ENCODE data around the gene YWHAB. TPM values are rescaled to one million over a fixed set of nuclear protein-coding genes. Genes with fewer than 3 reads are reported as not detected.

YWHAB gene
- total RNA-seq, result 100 to 1,000 TPM; 196 to 198 TPM

DNA sequence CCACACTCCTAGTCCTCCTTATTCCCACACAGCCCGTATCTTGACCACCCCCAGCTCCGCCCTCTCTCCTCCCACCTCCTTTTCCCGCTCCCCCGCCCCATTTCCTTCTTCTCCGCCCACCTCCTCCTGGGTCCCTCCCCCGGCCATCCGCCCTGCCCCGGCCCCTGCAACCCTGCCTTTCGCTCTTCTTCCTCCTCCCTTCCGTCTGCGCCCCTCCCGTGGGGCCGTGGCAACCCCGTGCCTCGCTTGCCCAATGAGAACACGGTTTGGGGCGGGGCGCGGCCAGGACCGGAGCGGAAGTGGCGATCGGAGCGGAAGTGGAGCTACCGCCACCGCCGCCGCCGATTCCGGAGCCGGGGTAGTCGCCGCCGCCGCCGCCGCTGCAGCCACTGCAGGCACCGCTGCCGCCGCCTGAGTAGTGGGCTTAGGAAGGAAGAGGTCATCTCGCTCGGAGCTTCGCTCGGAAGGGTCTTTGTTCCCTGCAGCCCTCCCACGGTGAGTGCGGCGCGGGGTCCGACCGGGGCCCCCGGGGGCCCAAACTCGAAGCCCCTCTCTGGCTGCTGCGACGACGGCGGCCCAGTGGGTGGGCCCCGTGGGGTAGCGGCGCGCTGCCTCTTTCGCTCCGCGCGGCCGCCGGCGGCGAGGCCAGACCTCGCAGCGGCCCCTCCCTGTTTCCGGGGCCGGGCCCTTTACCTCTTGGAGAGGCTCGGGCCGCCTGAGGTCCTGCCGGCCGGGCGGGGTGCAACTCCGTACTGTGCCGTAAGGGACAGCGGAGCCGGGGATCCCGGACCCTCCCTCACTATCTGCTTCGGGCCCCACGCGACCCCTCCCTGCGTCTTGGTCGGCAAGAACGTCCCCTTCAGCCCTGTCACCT is at the start of gene YWHAB:
Gene YWHAB (plus strand): TSS at position 314 of the 874 bp plus-strand sequence. CDS start 15,829 bp downstream, outside the sequence.
- Mint-ChIP-seq H3K27me3 (ENCODE audit: low read depth) (no peaks in the 10 kb centered on the region), H3K27ac (peak within 1 kb of the TSS; percentile 97), H3K9me3 (no peaks in the 10 kb centered on the region), H3K4me1 (ENCODE audit: low read depth) (peaks cover 56% of the 10 kb centered on the region), H3K4me3 (peak within 1 kb of the TSS; percentile 97 to 98), H3K36me3 (ENCODE audit: insufficient read depth in 2 of 2) (peaks cover 3 to 18% of the 10 kb centered on the region in 2 donors)
- DNase-seq (peak; percentile 99), ATAC-seq (replicated peaks in 1 of 2) (peak; percentile 97 to 98)

DNA sequence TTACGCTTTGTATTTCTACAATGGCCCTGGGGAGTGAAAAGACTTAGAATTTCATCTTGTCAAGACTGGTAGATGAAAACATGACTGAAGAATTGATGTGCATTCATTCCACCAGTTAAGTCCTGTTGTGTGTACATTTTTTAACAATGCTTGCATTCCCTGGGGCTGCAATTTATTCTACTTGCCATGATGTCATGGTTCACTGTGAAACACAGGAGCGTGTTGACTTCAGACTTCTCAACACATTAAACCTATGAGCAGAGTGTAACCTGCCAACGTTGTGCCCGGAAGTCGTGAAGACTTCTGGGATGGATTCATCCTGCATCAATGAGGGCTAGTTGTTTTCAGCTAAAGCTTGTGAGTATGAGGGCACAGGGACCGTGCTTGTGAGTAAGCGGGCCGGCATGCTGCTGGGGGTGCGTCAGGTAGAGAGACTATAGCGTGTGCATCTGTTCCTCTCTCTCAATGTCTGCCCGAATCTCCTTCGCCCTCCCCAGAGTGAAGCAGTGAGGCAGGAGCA is 48.8 kb upstream of the YWHAB start:
- no peak for DNase-seq
- H3K4me1 Mint-ChIP-seq (ENCODE audit: low read depth), result peaks cover 9% of the 10 kb centered on the region
- H3K27me3 Mint-ChIP-seq (ENCODE audit: low read depth), result peaks cover 19% of the 10 kb centered on the region
- H3K4me3 Mint-ChIP-seq, result no peak overlapping the region
- H3K27ac Mint-ChIP-seq, result no peak overlapping the region
- H3K36me3 Mint-ChIP-seq (ENCODE audit: insufficient read depth in 2 of 2), result no peaks in the 10 kb centered on the region
- H3K9me3 Mint-ChIP-seq, result peaks cover 1 to 2% of the 10 kb centered on the region in 2 donors
- ATAC-seq (replicated peaks in 1 of 2), result no peak

DNA sequence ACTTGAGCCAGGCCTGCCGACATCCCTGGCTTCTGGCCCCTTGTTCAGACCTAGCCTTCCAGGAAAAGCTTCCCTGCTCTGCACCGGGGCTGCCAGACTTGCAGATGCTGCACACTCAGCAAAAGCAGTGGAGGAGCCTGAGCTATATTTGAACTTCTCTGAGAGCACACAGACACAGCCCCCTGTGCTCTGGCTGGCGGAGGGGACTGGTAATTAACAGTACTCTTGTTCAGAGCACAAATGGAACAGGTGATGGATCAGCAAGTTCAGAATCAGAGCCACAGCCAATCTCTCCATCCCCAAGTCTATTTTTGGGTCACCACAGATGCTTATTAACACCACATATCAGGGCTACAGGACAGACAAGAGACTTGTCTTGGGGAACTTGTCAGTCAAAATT is 47.6 kb upstream of the YWHAB start:
- ATAC-seq (replicated peaks in 1 of 2) (no peak), DNase-seq (no peak)
- Mint-ChIP-seq H3K4me3 (no peak overlapping the region), H3K4me1 (ENCODE audit: low read depth) (peaks cover 9% of the 10 kb centered on the region), H3K27me3 (ENCODE audit: low read depth) (peaks cover 21% of the 10 kb centered on the region), H3K27ac (no peak overlapping the region), H3K36me3 (ENCODE audit: insufficient read depth in 2 of 2) (no peaks in the 10 kb centered on the region), H3K9me3 (peaks cover 1 to 2% of the 10 kb centered on the region in 2 donors)

DNA sequence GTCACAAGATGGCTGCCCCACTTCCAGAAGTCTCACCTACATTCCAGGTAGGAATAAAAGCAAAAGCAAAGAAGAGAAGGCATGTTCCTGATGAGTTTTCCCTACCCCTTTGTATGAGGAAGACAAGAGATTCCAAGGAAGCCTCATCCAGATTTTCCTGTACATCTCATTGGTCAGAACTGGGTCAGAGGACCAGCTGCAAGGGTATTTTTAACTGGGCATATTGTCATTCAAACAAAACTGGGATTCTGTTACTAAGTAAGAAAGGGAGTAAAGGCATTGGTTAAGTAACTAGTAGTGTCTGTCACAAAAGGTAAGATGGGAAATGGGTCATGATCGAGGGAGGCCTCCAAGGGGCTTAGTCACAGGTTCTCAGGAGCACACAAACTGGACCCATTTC is 47.0 kb upstream of the YWHAB start:
- H3K36me3 Mint-ChIP-seq (ENCODE audit: insufficient read depth in 2 of 2), result no peaks in the 10 kb centered on the region
- peaks cover 9% of the 10 kb centered on the region for H3K4me1 Mint-ChIP-seq (ENCODE audit: low read depth)
- ATAC-seq (replicated peaks in 1 of 2), result no peak
- peaks cover 1 to 2% of the 10 kb centered on the region in 2 donors for H3K9me3 Mint-ChIP-seq
- peaks cover 27% of the 10 kb centered on the region for H3K27me3 Mint-ChIP-seq (ENCODE audit: low read depth)
- no peak overlapping the region for H3K27ac Mint-ChIP-seq
- no peak for DNase-seq
- H3K4me3 Mint-ChIP-seq, result no peak overlapping the region

DNA sequence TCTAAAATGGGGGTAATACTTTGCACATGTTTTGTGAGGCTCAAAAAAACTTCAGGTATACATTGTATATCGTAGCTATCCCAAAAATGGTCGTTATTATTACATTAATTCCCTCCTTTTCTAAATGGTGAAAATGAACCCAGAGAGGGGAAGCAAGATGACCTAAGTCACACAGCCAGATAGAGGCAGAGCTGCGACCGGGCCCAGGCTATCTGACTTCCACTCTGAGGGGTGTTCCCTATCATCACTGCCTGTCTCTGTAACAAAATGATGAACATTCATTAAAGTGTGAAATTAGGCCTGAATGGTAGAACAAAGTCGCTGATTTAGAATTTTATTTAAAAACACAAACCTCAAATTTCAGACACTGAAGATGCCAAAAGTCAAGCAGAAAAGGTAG is 46.0 kb upstream of the YWHAB start:
- no peak overlapping the region for H3K27ac Mint-ChIP-seq
- DNase-seq (no peak), ATAC-seq (replicated peaks in 1 of 2) (no peak)
- peaks cover 35% of the 10 kb centered on the region for H3K27me3 Mint-ChIP-seq (ENCODE audit: low read depth)
- no peaks in the 10 kb centered on the region for H3K36me3 Mint-ChIP-seq (ENCODE audit: insufficient read depth in 2 of 2)
- H3K4me3 Mint-ChIP-seq, result no peak overlapping the region
- peaks cover 7% of the 10 kb centered on the region for H3K4me1 Mint-ChIP-seq (ENCODE audit: low read depth)
- peaks cover 1 to 2% of the 10 kb centered on the region in 2 donors for H3K9me3 Mint-ChIP-seq

DNA sequence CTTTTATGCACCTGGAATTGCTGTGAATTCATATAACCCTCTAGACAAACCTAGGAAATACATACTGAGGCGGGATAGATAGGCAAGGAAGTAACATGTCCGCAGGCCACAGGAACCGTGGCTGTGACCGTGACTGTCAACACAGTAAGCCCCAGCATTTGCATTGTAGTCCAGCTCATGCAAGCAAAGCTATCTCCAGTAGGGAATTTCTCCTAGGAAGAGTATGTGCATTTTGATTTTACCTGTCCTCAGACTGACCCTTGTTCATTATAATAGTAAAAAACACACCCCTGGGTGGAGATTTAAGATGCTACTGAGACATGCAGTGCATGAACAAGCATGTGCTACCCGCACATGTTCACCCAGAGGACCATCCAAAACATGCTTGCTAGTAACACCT is 44.7 kb upstream of the YWHAB start:
- no peaks in the 10 kb centered on the region for H3K4me1 Mint-ChIP-seq (ENCODE audit: low read depth)
- DNase-seq (no peak), ATAC-seq (replicated peaks in 1 of 2) (no peak)
- peaks cover 43% of the 10 kb centered on the region for H3K27me3 Mint-ChIP-seq (ENCODE audit: low read depth)
- no peak overlapping the region for H3K27ac Mint-ChIP-seq
- H3K4me3 Mint-ChIP-seq, result no peak overlapping the region
- H3K36me3 Mint-ChIP-seq (ENCODE audit: insufficient read depth in 2 of 2), result no peaks in the 10 kb centered on the region
- peaks cover 1 to 2% of the 10 kb centered on the region in 2 donors for H3K9me3 Mint-ChIP-seq

DNA sequence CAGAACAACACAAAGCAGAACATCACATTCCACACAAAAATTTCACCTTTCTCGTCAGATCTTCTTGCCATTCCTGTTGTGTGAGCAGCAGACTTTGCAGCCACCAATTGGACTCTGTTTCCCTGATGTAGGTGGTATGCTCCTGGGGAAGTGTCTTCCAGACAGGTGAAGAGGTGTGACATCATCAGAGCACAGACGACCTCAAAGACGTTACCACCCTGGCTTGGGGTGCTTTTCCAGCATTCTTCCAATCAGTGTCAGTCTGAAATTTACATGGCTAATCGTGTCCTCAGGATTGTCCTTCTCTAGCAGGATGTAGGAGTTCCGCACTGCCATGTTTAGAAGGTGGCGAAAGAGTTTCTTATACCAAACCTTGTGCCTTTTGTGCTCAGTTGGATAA is 43.5 kb upstream of the YWHAB start:
- ATAC-seq (replicated peaks in 1 of 2), result no peak
- DNase-seq, result no peak
- no peak overlapping the region for H3K27ac Mint-ChIP-seq
- no peaks in the 10 kb centered on the region for H3K4me1 Mint-ChIP-seq (ENCODE audit: low read depth)
- no peaks in the 10 kb centered on the region for H3K36me3 Mint-ChIP-seq (ENCODE audit: insufficient read depth in 2 of 2)
- no peak overlapping the region for H3K4me3 Mint-ChIP-seq
- H3K9me3 Mint-ChIP-seq, result peaks cover 1 to 2% of the 10 kb centered on the region in 2 donors
- H3K27me3 Mint-ChIP-seq (ENCODE audit: low read depth), result peaks cover 43% of the 10 kb centered on the region

DNA sequence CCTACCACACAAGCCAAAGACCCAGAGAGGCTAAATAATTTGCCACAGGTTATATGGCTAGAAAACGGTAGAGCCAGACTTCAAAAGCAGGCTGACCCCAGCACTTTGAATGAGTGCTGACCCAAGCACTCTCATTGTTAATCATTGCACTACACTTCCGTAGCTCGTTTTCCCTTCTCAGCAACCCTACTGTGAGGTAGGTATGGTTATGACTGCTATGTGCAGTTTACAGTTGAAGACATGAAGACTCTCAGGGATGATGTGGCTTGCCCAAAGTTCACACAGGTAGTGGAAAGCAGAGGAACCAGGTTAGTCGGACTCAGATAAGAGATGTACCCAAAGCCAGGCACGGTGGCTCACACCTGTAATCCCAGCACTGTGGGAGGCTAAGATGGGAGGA is 41.6 kb upstream of the YWHAB start:
- DNase-seq, result peak in 1 of 2 donors; percentile 12
- Mint-ChIP-seq H3K4me1 (ENCODE audit: low read depth) (no peaks in the 10 kb centered on the region), H3K36me3 (ENCODE audit: insufficient read depth in 2 of 2) (no peaks in the 10 kb centered on the region), H3K27me3 (ENCODE audit: low read depth) (peaks cover 43% of the 10 kb centered on the region), H3K27ac (no peak overlapping the region), H3K4me3 (no peak overlapping the region), H3K9me3 (peaks cover 0 to 2% of the 10 kb centered on the region in 2 donors)
- peak in 1 of 2 donors; percentile 93 for ATAC-seq (replicated peaks in 1 of 2)

DNA sequence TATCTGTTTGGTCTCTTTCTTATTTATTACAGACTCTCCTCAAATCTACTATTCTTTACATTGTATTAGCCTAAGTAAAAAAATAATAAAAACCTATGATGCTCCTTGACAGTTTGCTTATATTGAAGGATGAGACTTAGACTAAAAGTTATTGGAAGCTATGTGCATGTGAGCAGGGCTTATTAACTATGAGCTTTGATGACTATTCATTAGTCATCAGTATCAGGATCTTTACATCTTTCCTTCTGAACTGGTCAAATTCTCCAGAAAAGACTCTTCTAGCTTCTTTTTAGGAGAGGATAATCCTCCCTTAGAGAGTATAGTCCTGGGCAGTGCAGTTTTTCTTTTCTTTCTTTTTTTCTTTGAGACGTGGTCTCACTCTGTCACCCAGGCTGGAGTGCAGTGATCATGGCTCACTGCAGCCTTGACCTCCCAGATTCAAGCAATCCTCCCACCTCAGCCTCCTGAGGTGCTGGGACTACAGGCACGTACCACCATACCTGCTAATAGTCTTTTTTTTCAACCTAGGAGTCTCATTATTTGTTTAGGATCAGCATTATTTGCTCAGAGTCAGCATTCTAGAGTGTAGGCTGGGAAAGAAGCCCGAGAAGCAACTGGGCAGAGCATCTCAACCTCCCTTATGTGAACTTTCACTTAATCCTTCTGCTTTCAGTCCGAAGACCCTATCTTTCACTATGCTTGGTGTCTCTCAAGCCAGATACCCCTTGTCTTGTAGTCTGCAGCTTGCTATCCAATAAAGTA is 37.1 kb upstream of the YWHAB start:
- H3K27me3 Mint-ChIP-seq (ENCODE audit: low read depth), result peaks cover 18% of the 10 kb centered on the region
- no peak for ATAC-seq (replicated peaks in 1 of 2)

DNA sequence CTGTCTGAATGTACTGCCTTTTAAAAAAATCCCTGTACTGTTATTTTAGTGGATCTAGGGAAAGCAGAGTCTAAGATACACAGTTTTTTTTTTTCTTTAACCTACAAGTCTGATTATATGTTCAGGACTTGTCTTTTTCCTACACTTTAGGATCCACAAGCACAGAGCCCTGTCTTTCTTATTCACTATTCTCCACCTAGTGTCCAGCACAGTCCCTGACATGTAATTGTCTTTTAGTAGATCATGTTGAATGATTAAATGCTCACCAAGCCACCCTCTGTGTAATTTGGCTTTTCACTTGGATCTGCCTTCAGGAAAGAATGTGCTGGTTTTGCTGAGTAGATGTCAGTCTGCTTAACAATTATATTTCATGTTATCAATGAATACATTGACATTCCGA is 35.8 kb upstream of the YWHAB start:
- Mint-ChIP-seq H3K27ac (no peak overlapping the region), H3K4me1 (ENCODE audit: low read depth) (no peaks in the 10 kb centered on the region), H3K36me3 (ENCODE audit: insufficient read depth in 2 of 2) (no peaks in the 10 kb centered on the region), H3K4me3 (no peak overlapping the region), H3K9me3 (no peaks in the 10 kb centered on the region), H3K27me3 (ENCODE audit: low read depth) (peaks cover 6% of the 10 kb centered on the region)
- DNase-seq (no peak), ATAC-seq (replicated peaks in 1 of 2) (no peak)

More for the DNA sequence above, 37.1 kb upstream of the YWHAB start:
- Mint-ChIP-seq H3K4me1 (ENCODE audit: low read depth) (no peaks in the 10 kb centered on the region), H3K27ac (no peak overlapping the region), H3K4me3 (no peak overlapping the region), H3K9me3 (no peaks in the 10 kb centered on the region), H3K36me3 (ENCODE audit: insufficient read depth in 2 of 2) (no peaks in the 10 kb centered on the region)
- DNase-seq, result no peak

DNA sequence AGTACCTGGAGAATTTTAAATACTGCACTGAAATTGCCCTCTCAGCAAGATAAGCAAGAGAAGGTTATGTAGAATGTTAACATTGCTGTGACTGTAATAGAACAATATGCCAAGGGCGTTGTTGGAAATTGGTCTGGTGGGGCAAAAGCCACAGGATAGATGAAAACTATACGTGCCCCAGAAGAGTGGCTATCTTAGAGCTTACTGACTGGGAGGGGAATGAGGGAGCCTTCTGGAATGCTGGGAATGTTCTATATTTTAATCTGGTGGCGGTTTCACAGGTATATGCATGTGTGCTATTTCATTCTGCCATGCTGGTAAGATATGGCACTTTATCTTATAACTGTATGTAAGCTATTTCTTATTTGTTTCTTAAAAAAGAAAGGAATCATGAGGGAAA is 35.2 kb upstream of the YWHAB start:
- Mint-ChIP-seq H3K36me3 (ENCODE audit: insufficient read depth in 2 of 2) (peaks cover 0 to 1% of the 10 kb centered on the region in 2 donors), H3K4me1 (ENCODE audit: low read depth) (no peaks in the 10 kb centered on the region), H3K4me3 (no peak overlapping the region), H3K9me3 (no peaks in the 10 kb centered on the region), H3K27ac (no peak overlapping the region), H3K27me3 (ENCODE audit: low read depth) (peaks cover under 1% of the 10 kb centered on the region)
- ATAC-seq (replicated peaks in 1 of 2), result no peak
- DNase-seq, result no peak

DNA sequence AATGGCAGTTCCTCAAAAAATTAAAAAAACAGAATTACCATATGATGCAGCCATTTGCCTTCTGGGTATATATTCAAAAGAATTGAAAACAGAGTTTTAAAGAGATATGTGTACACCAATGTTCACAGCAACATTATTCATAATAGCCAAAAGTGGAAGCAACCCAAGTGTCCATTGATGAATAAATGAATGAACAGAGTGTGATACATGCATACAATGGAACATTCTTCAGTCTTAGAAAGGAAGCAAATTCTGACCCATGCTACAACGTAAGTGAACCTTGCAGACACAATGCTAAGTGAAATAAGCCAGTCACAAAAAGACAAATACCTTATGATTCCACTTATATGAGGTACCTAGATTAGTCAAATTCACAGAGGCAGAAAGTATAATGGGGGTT is 34.7 kb upstream of the YWHAB start:
- no peak overlapping the region for H3K27ac Mint-ChIP-seq
- DNase-seq (no peak), ATAC-seq (replicated peaks in 1 of 2) (no peak)
- no peaks in the 10 kb centered on the region for H3K27me3 Mint-ChIP-seq (ENCODE audit: low read depth)
- no peak overlapping the region for H3K4me3 Mint-ChIP-seq
- H3K4me1 Mint-ChIP-seq (ENCODE audit: low read depth), result no peaks in the 10 kb centered on the region
- peaks cover 0 to 1% of the 10 kb centered on the region in 2 donors for H3K36me3 Mint-ChIP-seq (ENCODE audit: insufficient read depth in 2 of 2)
- H3K9me3 Mint-ChIP-seq, result no peaks in the 10 kb centered on the region

DNA sequence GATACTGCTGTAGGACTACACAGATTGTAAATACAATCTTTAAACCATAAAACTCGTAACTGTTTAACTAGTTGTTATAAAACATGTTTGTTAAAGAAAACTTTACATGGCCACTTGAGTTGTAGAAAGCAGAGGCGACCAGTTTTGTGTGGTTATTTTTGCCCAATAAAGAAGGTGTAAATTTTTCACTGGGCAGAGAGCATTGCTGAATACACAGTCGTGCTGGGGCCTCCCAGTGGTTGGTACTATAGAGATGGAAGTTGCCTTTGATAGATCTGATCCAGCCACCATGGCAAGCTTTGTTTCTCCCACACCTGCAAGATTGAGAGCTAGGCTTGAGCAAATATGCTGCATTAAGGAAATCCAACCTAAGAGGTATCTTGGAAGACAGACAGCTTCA is 34.0 kb upstream of the YWHAB start:
- Mint-ChIP-seq H3K4me1 (ENCODE audit: low read depth) (peaks cover 2% of the 10 kb centered on the region), H3K9me3 (peaks cover 0 to under 1% of the 10 kb centered on the region in 2 donors), H3K27me3 (ENCODE audit: low read depth) (no peaks in the 10 kb centered on the region), H3K36me3 (ENCODE audit: insufficient read depth in 2 of 2) (peaks cover 0 to 1% of the 10 kb centered on the region in 2 donors), H3K4me3 (no peak overlapping the region), H3K27ac (no peak overlapping the region)
- DNase-seq, result no peak
- ATAC-seq (replicated peaks in 1 of 2), result no peak
